ENCODE data around the gene URM1. TPM values are rescaled to one million over a fixed set of nuclear protein-coding genes. Genes with fewer than 3 reads are reported as not detected.

The URM1 gene
- total RNA-seq, 6 experiments from 2014 or later: 16.6 to 25.9 (median 22.2) TPM

DNA sequence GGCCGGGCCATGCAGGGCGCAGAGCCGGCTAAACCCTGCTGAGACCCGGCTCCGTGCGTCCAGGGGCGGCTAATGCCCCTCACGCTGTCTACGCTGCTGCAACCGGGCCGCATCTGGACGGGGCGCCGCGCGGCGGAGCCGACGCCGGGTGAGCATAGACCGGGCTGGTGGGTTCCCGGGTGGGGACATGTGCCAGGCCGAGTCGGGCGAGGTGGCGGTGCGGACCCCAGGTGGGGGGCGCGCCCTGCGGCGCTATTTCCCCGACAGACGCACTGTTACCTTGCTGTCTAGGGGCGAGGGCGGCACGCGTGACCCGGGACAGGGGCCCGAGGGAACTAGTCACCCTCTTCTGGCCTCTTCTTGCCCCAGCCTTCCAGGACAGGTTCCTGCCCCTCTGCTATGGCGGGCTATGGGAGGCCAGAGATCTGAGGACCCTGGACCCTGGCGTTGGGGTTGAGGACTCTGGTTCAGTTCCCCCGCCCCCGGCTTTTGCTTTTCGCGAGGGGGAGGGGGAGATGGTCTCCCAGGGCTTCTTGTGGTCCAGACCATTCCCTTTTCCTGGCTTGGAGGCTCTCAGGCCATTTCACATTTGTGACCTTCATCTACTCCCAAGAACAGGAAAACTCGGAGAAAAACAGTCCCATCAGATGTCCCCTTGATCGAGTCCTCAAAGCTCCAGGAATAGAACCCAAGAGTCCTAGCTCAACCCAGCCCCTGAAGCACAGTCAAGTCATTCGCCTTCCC is 30.3 kb upstream of the URM1 start:
- Histone ChIP-seq H3K4me3 (peak overlapping the region; percentile 59 to 82 (median 74)), H3K27ac (peak overlapping the region; percentile 23 to 64 (median 61)), H3K9me3 (no peaks in the 10 kb centered on the region), H3K27me3 (no peaks in the 10 kb centered on the region), H3K36me3 (peaks cover 0 to 27% (median 2%) of the 10 kb centered on the region in 4 donors), H3K4me1 (peaks cover 0 to 6% (median 0%) of the 10 kb centered on the region in 4 donors)
- 5% methylated on average over 3 of the region's 48 CpGs for WGBS (ENCODE audit: insufficient coverage, low coverage, low lambda C conversion rate, missing lambda C conversion rate)
- peak; percentile 5 for TF ChIP-seq POLR2A (IDR thresholded peaks at IDR 0.05)
- TF ChIP-seq, protein P1, sequence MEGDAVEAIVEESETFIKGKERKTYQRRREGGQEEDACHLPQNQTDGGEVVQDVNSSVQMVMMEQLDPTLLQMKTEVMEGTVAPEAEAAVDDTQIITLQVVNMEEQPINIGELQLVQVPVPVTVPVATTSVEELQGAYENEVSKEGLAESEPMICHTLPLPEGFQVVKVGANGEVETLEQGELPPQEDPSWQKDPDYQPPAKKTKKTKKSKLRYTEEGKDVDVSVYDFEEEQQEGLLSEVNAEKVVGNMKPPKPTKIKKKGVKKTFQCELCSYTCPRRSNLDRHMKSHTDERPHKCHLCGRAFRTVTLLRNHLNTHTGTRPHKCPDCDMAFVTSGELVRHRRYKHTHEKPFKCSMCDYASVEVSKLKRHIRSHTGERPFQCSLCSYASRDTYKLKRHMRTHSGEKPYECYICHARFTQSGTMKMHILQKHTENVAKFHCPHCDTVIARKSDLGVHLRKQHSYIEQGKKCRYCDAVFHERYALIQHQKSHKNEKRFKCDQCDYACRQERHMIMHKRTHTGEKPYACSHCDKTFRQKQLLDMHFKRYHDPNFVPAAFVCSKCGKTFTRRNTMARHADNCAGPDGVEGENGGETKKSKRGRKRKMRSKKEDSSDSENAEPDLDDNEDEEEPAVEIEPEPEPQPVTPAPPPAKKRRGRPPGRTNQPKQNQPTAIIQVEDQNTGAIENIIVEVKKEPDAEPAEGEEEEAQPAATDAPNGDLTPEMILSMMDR (IDR thresholded peaks at IDR 0.05): no peak
- peak in 2 of 3 donors; percentile 31 to 65 for DNase-seq
- peak; percentile 5 to 17 (median 10) for ATAC-seq
- intact Hi-C loops (cut with DNase I): loop anchor here (10.0 kb wide), 1 partner anchor 46 kb away; no protein-coding TSS in a partner anchor

DNA sequence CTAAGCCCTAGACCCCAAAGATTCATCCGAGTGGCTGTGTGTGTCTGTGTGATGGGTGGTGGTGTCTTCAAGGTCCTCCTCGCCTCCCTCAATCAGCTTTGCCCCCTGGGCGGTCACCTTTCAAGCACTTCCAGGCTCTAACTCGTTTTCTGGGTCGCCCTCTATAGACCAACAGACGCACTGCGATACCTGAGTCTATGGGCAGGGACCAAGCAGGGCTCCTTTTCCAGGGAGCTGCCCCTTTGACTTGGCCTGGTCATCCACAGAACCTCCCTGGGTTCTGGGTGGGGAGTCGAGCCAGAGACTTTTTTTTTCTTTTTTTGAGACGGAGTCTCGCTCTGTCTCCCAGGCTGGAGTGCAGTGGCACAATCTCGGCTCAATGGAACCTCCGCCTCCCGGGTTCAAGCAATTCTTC is 29.7 kb upstream of the URM1 start:
- TF ChIP-seq, protein P1 (IDR thresholded peaks at IDR 0.05): peak; percentile 62 to 69 (median 66)
- no peak for TF ChIP-seq POLR2A (IDR thresholded peaks at IDR 0.05)
- Histone ChIP-seq H3K4me3 (peak overlapping the region; percentile 59 to 82 (median 74)), H3K4me1 (peaks cover 0 to 6% (median 0%) of the 10 kb centered on the region in 4 donors), H3K9me3 (no peaks in the 10 kb centered on the region), H3K27me3 (no peaks in the 10 kb centered on the region), H3K36me3 (peaks cover 0 to 29% (median 2%) of the 10 kb centered on the region in 4 donors), H3K27ac (peak overlapping the region in 1 of 3 donors; percentile 61)
- 0% methylated on average over 2 of the region's 13 CpGs for WGBS (ENCODE audit: insufficient coverage, low coverage, low lambda C conversion rate, missing lambda C conversion rate)
- peak in 2 of 3 donors; percentile 60 to 72 for DNase-seq
- intact Hi-C loops (cut with DNase I): loop anchor here (10.0 kb wide), 1 partner anchor 47 kb away; no protein-coding TSS in a partner anchor
- peak; percentile 61 to 72 (median 66) for ATAC-seq

DNA sequence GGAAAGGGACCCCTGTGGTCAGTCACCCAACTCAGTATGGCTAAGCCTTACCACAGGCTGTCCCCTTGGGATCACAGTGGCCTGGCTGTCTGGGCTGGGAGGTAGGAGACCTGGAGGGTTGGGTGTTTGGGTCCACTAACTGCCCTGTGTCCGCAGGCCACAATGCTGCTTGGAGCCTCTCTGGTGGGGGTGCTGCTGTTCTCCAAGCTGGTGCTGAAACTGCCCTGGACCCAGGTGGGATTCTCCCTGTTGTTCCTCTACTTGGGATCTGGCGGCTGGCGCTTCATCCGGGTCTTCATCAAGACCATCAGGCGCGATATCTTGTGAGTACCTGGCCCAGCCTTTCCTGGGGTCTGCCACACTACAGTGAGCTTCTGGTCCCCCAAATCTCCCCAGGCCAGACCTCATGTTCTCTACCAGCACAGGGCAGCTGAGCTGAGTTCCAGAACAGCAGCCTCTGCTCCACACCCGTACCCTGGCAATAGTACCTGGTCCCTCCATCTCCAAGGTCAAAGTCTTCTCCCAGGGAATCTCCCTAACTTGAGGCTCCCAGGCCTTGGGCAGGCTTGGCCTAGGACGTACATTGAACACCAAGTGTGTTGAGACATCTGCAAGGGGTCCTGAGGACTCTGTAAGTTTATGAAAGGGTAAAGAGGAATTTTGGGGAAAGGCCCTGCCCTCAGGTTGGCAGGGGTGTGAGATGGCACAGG is 28.0 kb upstream of the URM1 start:
- intact Hi-C loops (cut with DNase I): loop anchor here (10.0 kb wide), 1 partner anchor 48 kb away; no protein-coding TSS in a partner anchor
- no peak overlapping the region for H3K4me3 ChIP-seq
- no peak overlapping the region for H3K27ac ChIP-seq
- H3K4me1 ChIP-seq: peaks cover 0 to 6% (median 0%) of the 10 kb centered on the region in 4 donors
- no peaks in the 10 kb centered on the region for H3K9me3 ChIP-seq
- peaks cover 0 to 38% (median 4%) of the 10 kb centered on the region in 4 donors for H3K36me3 ChIP-seq
- DNase-seq: no peak
- no peaks in the 10 kb centered on the region for H3K27me3 ChIP-seq
- ATAC-seq: no peak
- TF ChIP-seq POLR2A (IDR thresholded peaks at IDR 0.05): no peak
- TF ChIP-seq, protein P1 (IDR thresholded peaks at IDR 0.05): no peak
- 45% methylated on average over 2 of the region's 8 CpGs for WGBS (ENCODE audit: insufficient coverage, low coverage, low lambda C conversion rate, missing lambda C conversion rate)

DNA sequence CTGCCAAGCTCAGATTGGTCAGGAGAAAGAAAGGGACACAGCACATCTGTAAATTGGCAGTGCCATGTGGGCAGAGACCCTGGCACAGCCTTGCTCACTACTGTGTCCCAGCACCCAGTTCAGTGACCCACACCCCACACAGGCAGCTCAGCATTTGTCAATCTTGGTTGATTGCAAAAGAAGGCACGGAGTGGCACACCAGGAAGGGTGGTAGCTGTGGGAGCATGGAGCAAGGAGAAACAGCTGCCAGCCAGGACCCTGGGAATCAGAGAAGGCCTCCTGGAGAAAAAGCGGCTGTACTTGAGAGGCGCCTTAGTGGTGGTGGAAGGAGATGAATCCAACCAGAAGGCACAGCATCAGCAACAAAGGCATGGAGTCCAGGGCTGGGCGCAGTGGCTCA is 27.3 kb upstream of the URM1 start:
- peaks cover 0 to 44% (median 9%) of the 10 kb centered on the region in 4 donors for H3K36me3 ChIP-seq
- no peaks in the 10 kb centered on the region for H3K27me3 ChIP-seq
- TF ChIP-seq, protein P1 (IDR thresholded peaks at IDR 0.05): no peak
- TF ChIP-seq POLR2A (IDR thresholded peaks at IDR 0.05): no peak
- 79% methylated on average over 4 of the region's 4 CpGs for WGBS (ENCODE audit: insufficient coverage, low coverage, low lambda C conversion rate, missing lambda C conversion rate)
- ATAC-seq (no peak), DNase-seq (no peak)
- no peaks in the 10 kb centered on the region for H3K9me3 ChIP-seq
- peaks cover 0 to 6% (median 0%) of the 10 kb centered on the region in 4 donors for H3K4me1 ChIP-seq
- no peak overlapping the region for H3K27ac ChIP-seq
- intact Hi-C loops (cut with DNase I): loop anchor here (10.0 kb wide), 1 partner anchor 49 kb away; no protein-coding TSS in a partner anchor
- no peak overlapping the region for H3K4me3 ChIP-seq
